Anterior cingulate cortex (tissue), 58 donors: Measurements from ENCODE around the gene FRMD4A.

Experiments
- DNase-seq, 58 donors: peaks; one replicate each; lab custom pipeline; 2025; lab: John Stamatoyannopoulos, UW

FRMD4A gene

DNA sequence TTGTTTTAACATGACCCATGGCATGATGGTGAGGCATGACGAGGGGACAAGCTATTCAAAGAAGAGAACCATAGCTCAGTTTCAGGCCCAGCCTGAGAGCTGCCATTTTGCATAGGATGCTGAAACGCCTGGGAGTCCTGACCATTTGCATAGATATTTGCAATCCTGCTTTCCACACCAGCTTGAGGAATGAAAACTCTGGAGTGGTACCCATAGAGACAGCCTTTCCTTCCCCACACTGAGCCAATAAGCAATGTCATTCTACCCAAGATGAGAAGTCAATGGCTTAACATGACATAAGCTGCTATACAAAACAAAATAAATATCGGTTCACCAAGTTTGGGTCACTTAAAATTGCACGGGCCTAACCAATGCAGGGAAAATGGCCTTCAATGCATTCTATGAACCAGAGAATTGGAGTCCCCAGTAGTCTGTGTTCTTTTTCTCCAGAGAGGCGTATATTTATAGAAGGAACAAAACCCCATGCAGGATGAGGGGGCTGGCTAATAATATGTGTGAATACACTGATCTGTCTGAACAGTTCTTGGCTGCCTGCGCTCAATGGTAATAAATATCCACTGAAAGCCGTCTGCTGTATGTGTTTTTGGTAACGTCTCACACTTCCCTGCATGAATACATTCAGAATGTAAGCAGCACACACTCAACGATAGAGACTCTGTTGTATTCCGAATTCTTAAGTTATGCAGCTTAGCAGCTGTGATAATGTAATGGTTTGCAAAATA is 329.3 kb downstream of the FRMD4A start:
- DNase-seq, result peak in 5 of 58 donors; percentile 20 to 42 (median 22)

GRCh38 chr10:13998163-13998835 is 332.4 kb downstream of the FRMD4A start:
- peak in 1 of 58 donors; percentile 22 for DNase-seq

DNA sequence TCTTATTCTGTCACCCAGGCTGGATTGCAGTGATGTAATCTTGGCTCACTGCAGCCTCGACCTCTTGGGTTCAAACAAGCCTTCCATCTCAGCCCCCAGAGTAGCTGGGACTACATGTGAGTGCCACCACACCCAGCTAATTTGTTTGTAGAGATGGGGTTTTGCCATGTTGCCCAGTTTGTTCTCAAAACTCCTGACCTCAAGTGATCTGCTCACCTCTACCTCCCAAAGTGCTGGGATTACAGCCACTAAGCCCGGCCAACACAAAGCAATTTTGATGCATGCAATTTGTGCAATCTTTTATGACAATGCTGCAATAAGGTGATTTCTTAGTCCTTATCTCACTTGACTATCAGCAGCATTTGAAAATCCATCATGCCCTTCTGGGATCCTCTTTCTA is 333.1 kb downstream of the FRMD4A start:
- DNase-seq, result no peak

DNA sequence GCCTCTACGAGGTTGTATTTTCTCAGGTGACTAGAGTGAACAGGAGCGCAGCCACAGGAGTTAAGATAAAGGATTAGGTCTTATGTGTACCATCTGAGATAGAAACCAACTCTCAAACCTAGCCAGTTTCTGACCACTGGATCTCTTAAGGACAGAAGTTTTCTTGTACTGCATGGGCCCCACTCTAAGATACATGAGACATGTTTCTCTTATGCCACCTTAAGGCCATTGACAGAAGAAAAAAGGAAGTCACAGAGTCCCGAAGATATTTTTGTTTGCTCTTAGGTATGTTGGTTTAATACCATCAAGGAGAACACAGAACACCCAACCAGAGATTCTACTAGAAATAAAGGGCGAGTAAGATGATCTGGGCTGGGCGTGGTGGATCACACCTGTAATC is 335.8 kb downstream of the FRMD4A start:
- DNase-seq, result no peak

- no peak for DNase-seq
Observed at GRCh38 chr10:13993673-13994089, 337.0 kb downstream of the FRMD4A start.

GRCh38 chr10:13993169-13993568 is 337.6 kb downstream of the FRMD4A start:
- DNase-seq, result no peak

DNA sequence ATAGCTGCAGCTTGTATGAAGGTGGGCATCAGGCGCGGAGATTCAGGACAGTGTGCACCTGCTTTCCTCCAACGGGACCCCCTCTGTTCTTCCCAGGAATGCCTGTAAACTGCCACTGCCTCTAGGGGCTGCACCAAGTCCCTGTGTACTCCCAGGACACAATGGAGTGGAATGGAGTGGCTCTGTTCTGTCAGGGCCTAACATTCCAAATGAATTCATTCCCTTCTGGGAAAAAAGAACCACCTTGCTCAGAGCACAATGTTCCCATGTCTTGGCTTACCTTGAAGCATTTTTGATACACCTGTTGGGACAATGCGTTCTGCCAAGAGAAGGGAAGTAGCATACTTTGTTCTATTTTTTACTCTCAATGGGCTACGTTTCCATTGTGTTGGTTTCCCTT is 339.4 kb downstream of the FRMD4A start:
- DNase-seq, result no peak

DNA sequence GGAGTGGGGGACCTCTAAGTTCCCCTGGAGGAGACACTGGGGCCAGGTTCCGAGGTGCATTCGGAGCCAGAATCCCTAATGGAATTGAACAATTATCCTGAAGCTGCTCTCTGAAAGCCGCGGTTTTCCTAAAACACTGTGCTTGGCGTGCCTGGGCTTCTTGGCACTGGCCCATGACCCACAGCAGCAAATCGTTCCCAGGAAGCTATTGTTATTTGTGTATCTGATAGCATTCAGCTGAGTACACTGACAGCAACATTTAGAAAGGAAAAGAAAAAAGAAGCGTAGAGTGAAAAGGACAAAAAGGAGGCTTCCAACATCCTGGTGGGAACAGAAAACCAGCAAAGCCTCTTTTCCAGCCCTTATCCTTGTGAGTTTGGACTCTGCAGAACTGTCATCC is 339.8 kb downstream of the FRMD4A start:
- no peak for DNase-seq

DNA sequence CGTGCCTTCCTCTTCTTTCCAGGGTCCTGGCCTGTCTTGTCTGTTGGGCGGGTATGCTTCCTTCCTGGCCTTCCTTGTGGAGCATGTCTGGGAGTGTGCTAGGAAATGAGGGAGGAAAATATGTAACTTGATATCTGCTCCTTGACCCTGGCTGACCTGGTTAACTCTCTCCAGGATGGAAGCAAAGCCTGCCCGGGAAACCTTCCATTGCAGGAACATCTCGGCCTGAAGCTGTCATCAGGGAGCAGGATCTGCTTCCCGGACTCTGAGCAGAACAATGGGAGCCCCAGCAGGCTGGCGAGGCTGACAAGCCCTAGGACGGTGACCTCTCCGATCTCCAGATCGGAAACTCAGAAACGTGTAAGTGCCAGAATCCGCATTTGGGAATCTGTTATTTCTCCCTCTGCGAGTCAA is 340.3 kb downstream of the FRMD4A start:
- DNase-seq, result no peak

DNA sequence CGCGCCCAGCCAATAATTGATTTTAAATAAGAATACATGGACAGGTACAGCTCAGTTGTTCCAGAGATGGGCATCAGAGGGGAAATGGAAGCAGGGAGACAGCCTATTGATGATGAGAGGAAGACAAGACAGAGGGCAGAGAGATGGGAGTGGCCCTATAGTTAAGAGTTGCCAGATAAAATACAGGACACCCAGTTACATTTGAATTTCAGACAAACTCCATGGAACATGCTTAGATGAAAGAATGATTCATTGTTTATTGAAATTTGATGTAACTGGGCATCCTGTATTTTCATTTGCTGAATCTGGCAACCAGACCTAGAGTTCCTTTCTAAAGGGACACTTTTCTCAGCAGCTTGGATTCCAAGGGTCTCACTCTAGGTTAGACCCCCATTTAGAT is 341.1 kb downstream of the FRMD4A start:
- DNase-seq, result no peak

DNA sequence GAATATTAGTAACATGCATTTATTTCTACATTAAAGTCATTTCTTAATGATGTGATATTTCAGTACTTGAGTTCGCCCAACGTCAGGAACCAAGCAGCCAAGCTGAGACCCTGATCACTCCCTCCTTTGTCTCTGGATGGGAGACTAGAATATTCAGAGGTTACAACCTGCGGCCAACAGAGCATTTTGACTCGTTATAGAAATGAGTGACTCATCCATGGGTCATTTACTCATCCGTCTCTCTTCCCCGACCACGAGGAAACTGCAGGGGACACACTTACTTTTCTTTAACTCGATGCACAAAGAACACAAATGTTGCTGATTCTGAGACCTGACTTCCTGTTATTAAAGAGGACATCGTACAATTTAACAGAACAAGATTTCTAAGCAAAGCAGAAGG is 343.3 kb downstream of the FRMD4A start:
- DNase-seq, result no peak

GRCh38 chr10:13984647-13985155 is 346.0 kb downstream of the FRMD4A start:
- DNase-seq, result no peak

DNA sequence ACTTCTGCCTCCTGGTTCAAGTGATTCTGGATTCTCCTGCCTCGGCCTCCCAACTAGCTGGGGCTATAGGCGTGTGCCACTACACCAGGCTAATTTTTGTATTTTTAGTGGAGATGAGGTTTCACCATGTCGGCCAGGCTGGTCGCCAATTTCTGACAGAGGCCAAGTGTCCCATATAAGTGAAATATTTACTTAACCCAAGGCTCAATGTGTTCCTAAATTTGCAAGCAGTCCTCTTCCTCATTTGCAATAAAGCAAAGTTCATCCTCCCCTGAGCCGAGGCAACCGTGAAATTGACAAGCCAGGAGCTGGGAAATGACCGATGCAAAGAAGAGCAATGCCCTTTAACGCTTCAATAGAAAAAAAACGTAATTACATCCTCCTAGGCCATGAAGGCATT is 347.7 kb downstream of the FRMD4A start:
- DNase-seq, result no peak

DNA sequence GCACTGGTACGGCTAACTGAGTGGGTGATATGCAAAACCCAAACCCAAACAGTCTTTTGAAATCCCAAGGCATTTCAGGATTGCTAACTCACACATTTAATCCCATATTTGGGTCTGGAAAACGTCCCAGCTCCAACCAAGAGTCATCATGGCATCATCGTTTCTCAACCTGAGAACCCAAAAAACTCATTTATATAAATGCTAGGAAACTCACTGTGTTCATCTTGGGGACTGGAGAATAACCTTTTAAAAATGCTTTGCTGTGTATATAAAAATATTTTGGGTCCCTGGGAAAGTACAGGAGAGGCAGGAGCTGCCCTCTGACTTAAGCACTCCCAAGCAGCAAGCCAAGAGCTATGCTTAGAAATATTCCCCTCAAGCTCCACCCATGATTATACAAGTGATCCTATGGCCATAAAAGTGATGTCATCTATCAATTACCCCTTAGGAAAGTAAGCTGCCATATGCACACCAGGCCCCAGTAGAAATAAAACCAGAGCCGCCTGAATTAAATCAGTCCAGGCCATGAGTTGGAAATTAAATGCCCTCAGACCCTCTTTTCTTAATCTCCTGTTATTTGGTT is 352.1 kb downstream of the FRMD4A start:
- DNase-seq, result peak in 1 of 58 donors; percentile 11

DNA sequence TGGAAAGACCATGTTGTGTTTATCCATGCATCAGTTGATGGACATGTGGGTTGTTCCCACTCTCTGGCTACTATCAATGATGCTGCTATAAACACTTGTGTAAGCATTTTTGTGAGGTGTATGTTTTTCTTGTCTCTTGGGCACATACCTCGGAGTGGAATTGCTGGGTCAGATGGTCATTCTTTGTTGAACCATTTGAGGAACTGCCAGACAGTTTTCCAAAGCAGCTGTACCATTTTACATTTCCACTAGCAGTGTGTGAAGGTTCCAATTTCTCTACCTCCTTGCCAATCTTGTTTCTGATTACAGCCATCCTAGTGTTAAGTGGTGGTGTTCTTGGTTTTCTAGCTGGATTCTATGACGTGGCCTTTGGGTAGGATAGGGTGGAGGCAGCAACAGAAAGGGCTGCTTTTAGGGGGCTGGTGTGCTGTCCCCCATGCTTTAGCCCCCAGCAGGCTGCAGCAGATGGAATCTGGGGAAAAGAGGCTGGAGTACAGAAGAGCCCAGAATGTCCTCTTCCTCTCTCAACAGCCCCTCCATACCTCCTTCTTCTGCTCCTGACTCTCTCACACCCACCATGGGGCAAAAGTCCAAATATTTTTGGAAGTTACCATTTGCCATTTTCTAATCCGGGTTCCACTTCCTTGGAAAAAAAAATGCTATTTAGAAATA is 352.7 kb downstream of the FRMD4A start:
- no peak for DNase-seq

GRCh38 chr10:13973742-13974141 is 357.0 kb downstream of the FRMD4A start:
- DNase-seq, result no peak

GRCh38 chr10:13972609-13973008 is 358.1 kb downstream of the FRMD4A start:
- no peak for DNase-seq

DNA sequence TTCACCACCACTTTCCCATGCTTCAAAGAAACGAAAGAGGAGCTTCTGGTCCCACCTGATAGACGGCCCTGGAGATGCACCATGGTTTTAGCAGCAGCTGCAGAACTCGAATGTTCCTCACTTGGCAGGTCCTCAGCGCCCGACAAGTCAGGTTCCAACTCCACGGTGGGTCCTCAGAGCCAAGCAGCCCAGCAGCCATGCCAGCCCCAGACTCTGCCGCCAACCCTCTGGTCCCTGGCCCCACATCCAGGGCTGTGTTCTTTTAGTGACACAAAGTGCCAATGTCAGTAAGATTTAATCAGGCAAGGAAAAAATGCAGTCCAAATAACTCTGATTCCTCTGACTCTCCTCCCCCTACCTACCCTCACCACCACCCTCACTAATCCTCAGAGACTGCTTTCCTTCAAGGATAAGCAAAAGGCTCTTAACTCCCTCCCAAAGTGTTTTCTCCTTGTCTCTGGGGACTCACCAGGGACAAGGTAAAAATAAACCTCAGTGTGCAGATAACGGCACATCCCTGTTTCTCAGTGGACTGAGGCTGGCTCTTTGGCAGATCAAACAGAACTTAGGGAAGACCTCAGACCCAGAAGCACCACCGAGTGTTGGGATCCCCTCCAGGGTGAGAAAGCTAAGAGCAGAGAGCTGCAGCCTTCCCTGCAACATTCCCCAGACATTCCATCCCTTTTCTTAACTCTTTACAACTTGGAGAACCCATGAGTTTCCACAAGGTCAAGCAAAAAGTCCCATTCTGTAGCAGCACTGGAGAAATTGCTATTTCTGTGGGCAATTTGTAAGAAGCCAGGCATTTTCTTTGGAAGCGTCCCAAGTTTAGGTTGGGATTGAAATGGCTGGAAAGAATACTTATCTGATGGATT is 358.9 kb downstream of the FRMD4A start:
- peak in 4 of 58 donors; percentile 2 to 16 (median 12) for DNase-seq

DNA sequence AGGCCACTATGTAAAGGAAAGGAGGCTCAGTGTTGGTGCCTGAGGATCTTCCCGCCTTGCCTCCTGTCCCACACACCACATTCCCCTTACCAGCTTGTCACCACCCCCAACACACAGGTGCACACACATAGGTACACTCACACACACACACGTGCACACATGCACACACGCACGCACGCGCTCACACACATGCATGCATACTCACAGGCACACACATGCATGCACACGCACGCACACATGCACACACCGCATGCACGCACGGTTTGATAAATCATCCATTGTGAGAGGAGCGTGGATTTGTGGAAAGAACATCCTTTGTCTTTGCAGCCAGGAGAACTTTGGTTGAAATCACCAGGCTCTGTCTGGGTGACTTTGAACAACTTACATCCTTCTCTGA is 359.8 kb downstream of the FRMD4A start:
- DNase-seq, result no peak
